ENCODE results near the gene PUS1.

- no peak for TF ChIP-seq POLR2A (IDR thresholded peaks at IDR 0.05; ENCODE audit: low read depth)
- TF ChIP-seq CTCF (IDR thresholded peaks at IDR 0.05), result no peak
Measured at GRCh38 chr12:131920157-131920508, 8.9 kb upstream of the PUS1 start.

Data from esophagus muscularis mucosa (tissue), 3 donors.